ENCODE measurements around the gene SFT2D3.

Gene SFT2D3

GRCh38 chr2:127681288-127681804, 20.0 kb upstream of the SFT2D3 start:
- DNase-seq (ENCODE audit: low read depth in 2 of 2): no peak

- DNase-seq (ENCODE audit: low read depth in 2 of 2): no peak
Measured at GRCh38 chr2:127681976-127682857, 19.1 kb upstream of the SFT2D3 start.

DNA sequence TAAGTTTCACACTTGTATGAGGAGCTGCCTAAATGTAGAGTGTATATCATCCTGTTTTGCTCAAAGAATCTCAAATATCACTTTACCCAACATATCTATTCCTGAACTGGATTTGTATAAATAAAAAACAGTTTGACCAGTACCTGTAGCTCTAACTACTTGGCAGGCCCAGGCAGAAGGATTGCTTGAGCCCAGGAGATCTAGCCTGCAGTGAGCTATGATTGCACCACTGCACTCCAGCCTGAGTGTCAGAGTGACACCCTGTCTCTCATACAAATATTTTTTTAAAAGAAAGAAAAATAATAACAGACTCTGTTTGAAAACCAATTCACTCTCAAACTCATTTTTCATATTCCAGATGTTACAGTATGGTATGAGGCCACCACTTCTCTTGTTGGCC, 18.2 kb upstream of the SFT2D3 start:
- DNase-seq (ENCODE audit: low read depth in 2 of 2): no peak

GRCh38 chr2:127683757-127684156, 17.5 kb upstream of the SFT2D3 start:
- no peak for DNase-seq (ENCODE audit: low read depth in 2 of 2)

DNA sequence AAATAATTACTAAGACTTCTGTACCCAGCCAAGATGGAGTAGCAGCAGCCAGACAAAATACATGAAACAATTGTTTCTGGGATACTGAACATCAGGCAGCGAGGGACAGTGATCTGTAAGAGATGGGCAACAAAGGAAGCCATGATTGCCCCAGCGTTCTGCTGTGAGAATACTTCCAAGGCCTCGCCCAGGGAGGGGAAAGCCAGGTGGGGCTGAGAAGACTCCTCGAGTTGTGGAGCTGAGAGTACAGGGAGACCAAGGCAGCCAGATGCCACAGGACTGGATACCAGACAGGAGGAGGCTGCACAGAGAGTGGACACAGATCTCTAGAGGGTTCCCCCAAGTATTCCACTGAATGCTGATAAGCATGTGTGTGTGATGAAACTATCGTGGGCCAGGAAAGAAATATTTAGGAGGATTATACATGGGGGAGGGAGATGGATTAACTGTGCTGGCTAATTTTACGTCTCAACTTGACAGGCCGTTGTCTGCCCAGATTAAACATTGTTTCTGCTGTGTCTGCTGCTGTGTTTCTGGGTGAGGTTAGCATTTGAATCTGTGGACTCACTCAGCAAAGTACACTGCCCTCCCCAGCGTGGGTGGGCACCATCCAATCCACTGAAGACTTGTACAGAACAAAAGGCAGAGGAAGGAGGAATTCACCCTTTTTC, 15.8 kb upstream of the SFT2D3 start:
- DNase-seq (ENCODE audit: low read depth in 2 of 2): no peak

DNA sequence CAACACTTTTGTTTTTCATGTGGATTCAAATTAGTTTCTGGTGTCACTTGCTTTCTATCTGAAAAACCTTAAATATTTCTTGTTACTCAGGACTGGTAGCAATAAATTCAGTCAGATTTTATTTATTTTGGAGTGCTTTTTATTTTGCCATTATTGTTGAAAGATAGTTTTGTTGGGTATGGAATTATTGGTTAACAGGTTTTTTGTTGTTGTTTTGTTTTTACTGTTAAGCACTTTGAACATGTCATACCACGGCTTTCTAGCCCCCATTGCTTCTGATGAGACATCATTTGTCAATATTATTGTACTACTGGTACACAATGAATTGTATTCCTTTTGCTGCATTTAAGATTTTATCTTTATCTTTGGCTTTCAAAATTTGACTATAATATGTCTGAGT, 12.9 kb upstream of the SFT2D3 start:
- no peak for DNase-seq (ENCODE audit: low read depth in 2 of 2)

- DNase-seq (ENCODE audit: low read depth in 2 of 2): no peak
Measured at GRCh38 chr2:127690696-127691095, 10.6 kb upstream of the SFT2D3 start.

DNA sequence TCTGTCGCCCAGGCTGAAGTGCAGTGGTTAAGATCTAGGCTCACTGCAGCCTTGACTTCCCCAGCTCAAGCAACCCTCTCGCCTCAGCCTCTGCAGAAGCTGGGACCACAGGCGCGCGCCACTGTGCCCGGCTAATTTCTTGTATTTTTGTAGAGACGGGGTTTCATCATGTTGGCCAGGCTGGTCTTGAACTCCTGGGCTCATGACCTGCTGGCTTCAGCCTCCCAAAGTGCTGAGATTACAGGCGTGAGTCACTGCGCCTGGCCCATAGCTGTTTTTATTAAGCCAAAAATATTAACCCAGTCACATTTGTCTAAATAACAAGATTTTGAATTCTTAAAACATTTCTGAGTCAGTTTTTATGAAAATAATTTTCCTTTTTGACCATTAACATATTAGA, 6.3 kb upstream of the SFT2D3 start:
- no peak for DNase-seq (ENCODE audit: low read depth in 2 of 2)

DNA sequence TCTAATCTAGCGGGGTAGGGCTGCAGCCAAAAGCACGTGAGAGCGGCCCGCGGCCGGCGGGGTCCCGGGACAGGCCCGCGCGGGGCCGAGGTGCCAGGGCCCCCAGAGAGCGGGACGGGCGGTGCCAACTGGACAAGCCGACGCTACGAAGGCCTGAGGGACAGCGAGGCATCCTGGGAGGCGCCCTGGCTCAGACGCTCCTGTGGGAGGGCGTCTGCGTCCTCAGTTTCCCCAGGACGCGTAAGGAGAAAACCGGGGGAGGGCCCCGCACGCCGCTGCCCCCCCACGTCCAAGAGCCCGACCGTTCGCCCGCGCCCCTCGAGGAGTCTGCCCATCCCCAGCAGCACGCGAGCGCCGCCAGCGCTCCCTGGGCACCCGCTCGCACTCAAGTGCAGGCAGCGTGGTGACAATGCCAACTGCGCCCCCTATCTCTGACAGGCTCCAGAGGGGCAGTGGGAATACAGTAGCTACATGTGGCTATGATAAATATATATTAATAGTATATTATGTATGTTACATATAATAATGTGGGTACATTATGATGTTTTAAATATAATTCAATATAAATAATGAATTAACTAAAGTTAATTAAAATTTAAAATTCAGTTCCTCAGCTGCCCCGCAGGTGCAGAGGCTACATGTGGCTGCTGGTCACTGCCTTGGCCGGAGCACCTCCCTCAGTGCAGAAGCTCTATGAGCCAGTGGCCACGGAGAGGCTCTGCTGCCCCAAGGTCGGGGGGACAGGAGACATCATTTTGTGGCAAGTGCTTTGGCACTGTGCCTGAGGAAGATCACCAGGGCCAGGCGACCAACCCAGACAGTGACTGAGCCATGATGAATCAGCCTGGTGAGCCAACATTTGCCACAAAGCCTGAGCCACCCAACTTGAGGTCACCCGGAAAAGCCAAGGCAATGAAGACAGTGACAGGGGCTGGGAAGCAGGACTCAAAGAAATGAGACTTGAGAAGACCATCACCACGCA, 5.5 kb upstream of the SFT2D3 start:
- peak in 1 of 2 donors; percentile 46 for DNase-seq (ENCODE audit: low read depth in 2 of 2)

- no peak for DNase-seq (ENCODE audit: low read depth in 2 of 2)
Measured at GRCh38 chr2:127697482-127698180, 3.7 kb upstream of the SFT2D3 start.

- no peak for DNase-seq (ENCODE audit: low read depth in 2 of 2)
Measured at GRCh38 chr2:127698553-127699355, 2.5 kb upstream of the SFT2D3 start.

DNA sequence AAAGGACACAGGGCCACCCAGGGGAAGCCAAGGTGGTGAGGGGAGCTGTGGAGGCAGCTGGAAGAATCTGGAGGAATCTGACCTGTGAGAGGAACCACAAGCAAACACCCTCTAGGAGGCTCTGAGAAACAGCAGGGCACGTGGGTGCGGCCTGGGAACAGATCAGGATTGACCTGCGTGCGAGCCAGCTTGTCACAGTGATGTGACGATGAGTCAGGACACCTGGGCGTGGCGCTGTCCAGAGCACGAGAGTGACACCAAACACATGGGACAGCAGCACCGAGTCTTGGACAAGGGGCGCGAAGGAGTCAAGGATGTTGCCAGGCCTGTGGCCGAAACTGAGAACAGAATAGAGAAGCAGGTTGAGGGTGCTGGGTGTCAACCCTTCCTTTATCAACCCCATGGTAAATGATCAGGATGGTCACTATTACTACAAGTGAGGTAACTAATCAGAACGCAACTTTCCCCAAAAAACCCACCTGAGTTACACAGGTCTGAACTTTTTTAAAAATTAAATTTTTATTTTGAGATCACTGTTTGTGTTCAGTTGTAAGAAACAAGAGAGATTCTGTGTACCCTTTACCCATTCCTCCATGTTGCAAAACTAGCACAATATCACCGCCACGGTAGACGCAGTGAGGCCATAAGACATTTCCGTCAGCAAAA, 637 bp upstream of the SFT2D3 start:
- no peak for DNase-seq (ENCODE audit: low read depth in 2 of 2)

DNA sequence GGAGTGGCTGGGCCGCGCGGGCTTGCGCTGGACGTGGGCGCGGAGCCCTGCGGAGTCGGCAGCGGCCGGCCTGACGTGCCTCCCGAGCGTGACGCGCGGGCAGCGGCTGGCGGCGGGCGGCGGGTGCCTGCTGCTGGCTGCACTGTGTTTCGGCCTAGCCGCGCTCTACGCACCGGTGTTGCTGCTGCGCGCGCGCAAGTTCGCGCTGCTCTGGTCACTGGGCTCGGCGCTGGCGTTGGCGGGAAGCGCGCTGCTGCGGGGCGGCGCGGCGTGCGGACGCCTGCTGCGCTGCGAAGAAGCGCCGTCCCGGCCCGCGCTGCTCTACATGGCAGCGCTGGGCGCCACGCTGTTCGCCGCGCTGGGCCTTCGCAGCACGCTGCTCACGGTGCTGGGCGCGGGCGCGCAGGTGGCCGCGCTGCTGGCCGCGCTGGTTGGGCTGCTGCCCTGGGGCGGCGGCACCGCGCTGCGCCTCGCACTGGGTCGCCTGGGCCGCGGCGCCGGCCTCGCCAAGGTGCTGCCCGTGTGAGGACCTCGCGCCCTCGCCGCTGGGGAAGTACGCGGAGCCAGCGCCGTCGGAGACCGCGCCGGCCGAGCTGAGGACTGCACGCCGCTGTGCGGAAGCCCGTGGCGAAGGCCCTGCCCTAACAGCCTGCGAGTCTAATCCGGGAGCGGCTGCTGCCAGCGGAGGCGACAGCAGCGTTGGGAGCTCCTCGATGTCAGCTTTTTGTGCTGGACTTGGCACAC, 526 bp downstream of the SFT2D3 start:
- DNase-seq (ENCODE audit: low read depth in 2 of 2): peak; percentile 52 to 70

DNA sequence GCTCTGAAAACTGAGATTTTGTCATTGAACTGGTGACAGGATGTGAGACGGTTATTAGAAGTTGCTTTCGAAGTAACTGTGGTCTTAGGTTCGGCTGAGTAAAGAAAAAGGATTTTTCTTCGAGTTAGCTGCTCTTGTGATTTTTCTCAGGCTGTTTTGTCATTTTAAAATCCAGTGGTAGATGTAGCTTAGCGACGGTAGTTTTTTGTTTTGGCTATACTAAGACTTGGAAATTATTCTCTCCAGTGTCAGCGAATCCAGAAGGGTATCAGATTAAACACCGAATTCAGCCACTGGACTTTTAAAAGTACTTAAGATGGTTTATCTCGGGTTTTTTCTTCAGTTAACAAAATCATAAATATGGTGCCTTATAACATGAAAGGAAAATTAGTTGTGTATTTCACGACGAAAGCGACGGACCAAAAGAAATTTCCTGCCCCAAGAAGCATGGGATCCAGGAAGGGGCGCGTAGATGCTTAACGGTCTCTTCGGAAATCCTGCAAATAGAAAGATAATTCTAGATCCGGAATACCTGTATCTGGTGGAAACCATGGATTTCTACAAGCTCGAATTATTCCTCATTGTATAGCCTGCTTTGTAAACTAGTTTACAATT, 1.2 kb downstream of the SFT2D3 start:
- no peak for DNase-seq (ENCODE audit: low read depth in 2 of 2)

DNA sequence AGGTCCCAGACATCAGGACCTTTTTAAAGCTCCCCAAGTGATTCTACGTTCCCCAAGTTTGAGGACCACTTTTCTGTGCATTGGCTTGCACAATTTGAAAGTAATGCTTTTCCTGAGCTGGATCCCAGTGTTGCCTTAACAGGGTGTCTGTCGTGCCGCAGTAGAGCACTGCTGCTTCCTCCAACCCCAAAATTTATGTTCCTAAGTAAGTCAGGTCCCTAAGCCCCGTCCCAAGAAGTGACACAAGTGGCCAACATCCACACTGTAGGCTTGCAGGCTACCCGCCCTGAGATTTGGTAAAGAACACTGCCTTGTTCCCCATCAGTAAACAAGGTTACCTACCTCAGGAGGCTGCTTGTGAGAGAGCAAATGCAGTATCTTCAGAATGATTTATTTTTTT, 2.0 kb downstream of the SFT2D3 start:
- DNase-seq (ENCODE audit: low read depth in 2 of 2): no peak

DNA sequence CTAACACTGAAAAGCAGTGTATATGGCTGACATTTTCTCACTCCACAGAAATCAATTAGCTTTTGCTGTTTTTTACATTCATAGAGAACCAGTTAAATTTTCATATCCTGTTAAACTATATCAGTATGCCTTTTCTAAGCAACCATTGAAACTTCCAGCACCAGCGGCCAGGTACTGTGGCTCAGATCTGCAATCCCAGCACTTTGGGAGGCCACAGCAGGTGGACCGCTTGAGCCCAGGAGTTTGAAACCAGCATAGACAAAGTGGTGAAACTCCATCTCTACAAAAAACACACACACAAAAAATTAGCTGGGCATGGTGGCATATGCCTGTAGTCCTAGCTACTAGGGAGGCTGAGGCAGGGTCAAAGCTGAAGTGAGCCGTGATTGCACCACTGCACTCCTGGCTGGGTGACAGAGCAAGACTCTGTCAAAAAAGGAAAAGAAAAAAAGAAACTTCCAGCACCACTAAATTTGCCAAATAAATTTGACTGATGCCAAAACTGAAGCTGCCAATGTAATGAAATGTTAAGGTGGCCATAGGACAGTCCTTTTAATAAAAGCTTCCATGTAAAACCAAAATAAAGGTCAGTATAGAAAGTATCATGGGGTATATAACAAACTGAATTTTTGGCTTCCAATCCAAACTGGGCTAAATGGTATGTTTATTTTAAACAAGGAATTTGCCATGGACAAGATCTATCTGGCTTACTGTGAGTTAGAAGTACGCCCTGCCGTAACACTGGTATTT, 3.5 kb downstream of the SFT2D3 start:
- no peak for DNase-seq (ENCODE audit: low read depth in 2 of 2)

DNA sequence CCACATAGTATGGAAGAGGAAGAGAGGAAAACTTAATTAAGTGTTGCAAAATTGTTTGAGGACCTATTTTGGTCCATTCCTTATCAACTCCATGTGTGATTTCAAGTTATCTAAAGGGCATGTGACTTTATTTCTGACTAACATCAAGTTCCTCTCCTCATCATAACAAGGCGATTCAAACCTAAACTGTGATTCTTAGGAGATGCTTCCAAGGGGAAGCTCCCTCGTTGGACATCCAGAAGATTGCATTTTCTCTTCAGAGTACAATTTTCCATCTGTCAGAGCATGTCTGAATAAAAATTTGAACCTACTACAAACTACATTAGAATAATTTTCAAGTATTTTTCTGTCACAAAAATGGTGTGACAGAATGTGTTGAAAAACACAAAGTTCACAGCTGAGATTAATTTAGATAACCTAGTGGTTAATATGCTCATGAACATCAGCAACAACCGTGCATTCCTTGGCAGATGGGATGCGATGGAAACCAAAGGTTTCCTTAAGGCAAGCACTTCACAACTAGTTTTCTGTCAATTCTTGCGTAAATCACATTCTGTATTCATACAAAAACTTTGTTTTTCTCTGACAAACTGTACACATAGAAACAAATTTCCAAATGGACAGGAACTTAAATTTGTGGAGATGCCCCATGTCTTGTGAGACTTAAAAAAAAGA, 4.2 kb downstream of the SFT2D3 start:
- no peak for DNase-seq (ENCODE audit: low read depth in 2 of 2)

Data from stimulated activated CD8-positive, alpha-beta memory T cell treated with anti-CD3 and anti-CD28 coated beads, Interleukin-2, amount 100 ng/mL, for 48 hours (primary cell).